ENCODE measurements around the gene SPRY4.

Gene SPRY4

GRCh38 chr5:142317173-142317572 is 7.6 kb downstream of the SPRY4 start:
- H3K27me3 ChIP-seq (ENCODE audit: control insufficient read depth, low read length) = peaks cover 45% of the 10 kb centered on the region
- H3F3A ChIP-seq (ENCODE audit: control insufficient read depth, insufficient read depth) = no peaks in the 10 kb centered on the region
- H3K4me1 ChIP-seq (ENCODE audit: control insufficient read depth, low read length) = peaks cover 11% of the 10 kb centered on the region
- no peaks in the 10 kb centered on the region for H3K9me3 ChIP-seq (ENCODE audit: control insufficient read depth, insufficient read depth, low read length)
- no peak for TF ChIP-seq CTCF (IDR thresholded peaks at IDR 0.05; ENCODE audit: low read depth, low read length, poor library complexity, severe bottlenecking)
- no peak for TF ChIP-seq EZH2phosphoT487 (IDR thresholded peaks at IDR 0.05; ENCODE audit: borderline replicate concordance, low read length)
- no peaks in the 10 kb centered on the region for H3K36me3 ChIP-seq (ENCODE audit: control insufficient read depth, low read length)
- no peak overlapping the region for H3K4me2 ChIP-seq (ENCODE audit: low read length)
- H3K4me3 ChIP-seq (ENCODE audit: low read length) = no peak overlapping the region
- no peak overlapping the region for H3K27ac ChIP-seq (ENCODE audit: low read depth, low read length)
- H4K20me1 ChIP-seq (ENCODE audit: control insufficient read depth, insufficient read depth, low read depth, low read length) = peaks cover 5% of the 10 kb centered on the region; the same call in 1 of the 2 replicates
- no peaks in the 10 kb centered on the region for H3K9me2 ChIP-seq (replicated peaks; ENCODE audit: control insufficient read depth, low read length)
- no peaks in the 10 kb centered on the region for H3K79me2 ChIP-seq (ENCODE audit: control insufficient read depth, low read length)

GRCh38 chr5:142316681-142317080 is 8.1 kb downstream of the SPRY4 start:
- Histone ChIP-seq H3K9me3 (ENCODE audit: control insufficient read depth, insufficient read depth, low read length) (no peaks in the 10 kb centered on the region), H3K4me3 (ENCODE audit: low read length) (no peak overlapping the region), H3K4me2 (ENCODE audit: low read length) (no peak overlapping the region), H3K27ac (ENCODE audit: low read depth, low read length) (no peak overlapping the region), H3K27me3 (ENCODE audit: control insufficient read depth, low read length) (peaks cover 45% of the 10 kb centered on the region), H3K9me2 (replicated peaks; ENCODE audit: control insufficient read depth, low read length) (no peaks in the 10 kb centered on the region), H3F3A (ENCODE audit: control insufficient read depth, insufficient read depth) (no peaks in the 10 kb centered on the region), H4K20me1 (ENCODE audit: control insufficient read depth, insufficient read depth, low read depth, low read length) (peaks cover 5% of the 10 kb centered on the region; the same call in 1 of the 2 replicates), H3K36me3 (ENCODE audit: control insufficient read depth, low read length) (no peaks in the 10 kb centered on the region), H3K79me2 (ENCODE audit: control insufficient read depth, low read length) (no peaks in the 10 kb centered on the region), H3K4me1 (ENCODE audit: control insufficient read depth, low read length) (peaks cover 11% of the 10 kb centered on the region)
- TF ChIP-seq EZH2phosphoT487 (IDR thresholded peaks at IDR 0.05; ENCODE audit: borderline replicate concordance, low read length) = no peak
- TF ChIP-seq CTCF (IDR thresholded peaks at IDR 0.05; ENCODE audit: low read depth, low read length, poor library complexity, severe bottlenecking) = no peak

- TF ChIP-seq CTCF (IDR thresholded peaks at IDR 0.05; ENCODE audit: low read depth, low read length, poor library complexity, severe bottlenecking) = no peak
- Histone ChIP-seq H3K27me3 (ENCODE audit: control insufficient read depth, low read length) (peaks cover 38% of the 10 kb centered on the region), H3K79me2 (ENCODE audit: control insufficient read depth, low read length) (no peaks in the 10 kb centered on the region), H3K9me3 (ENCODE audit: control insufficient read depth, insufficient read depth, low read length) (no peaks in the 10 kb centered on the region), H3F3A (ENCODE audit: control insufficient read depth, insufficient read depth) (no peaks in the 10 kb centered on the region), H3K4me2 (ENCODE audit: low read length) (peak overlapping the region; percentile 28), H3K9me2 (replicated peaks; ENCODE audit: control insufficient read depth, low read length) (no peaks in the 10 kb centered on the region), H3K36me3 (ENCODE audit: control insufficient read depth, low read length) (no peaks in the 10 kb centered on the region), H3K4me1 (ENCODE audit: control insufficient read depth, low read length) (peaks cover 11% of the 10 kb centered on the region), H3K4me3 (ENCODE audit: low read length) (no peak overlapping the region), H4K20me1 (ENCODE audit: control insufficient read depth, insufficient read depth, low read depth, low read length) (peaks cover 2% of the 10 kb centered on the region; the same call in 1 of the 2 replicates), H3K27ac (ENCODE audit: low read depth, low read length) (no peak overlapping the region)
Observed at GRCh38 chr5:142316051-142316450, 8.8 kb downstream of the SPRY4 start.
